ENCODE measurements around the gene CLEC4M.

- TF ChIP-seq SUZ12 (IDR thresholded peaks at IDR 0.05) (no peak), ARNT (IDR thresholded peaks at IDR 0.05) (no peak), FOXM1 (IDR thresholded peaks at IDR 0.05; ENCODE audit: borderline replicate concordance) (no peak)
Observed at GRCh38 chr19:7772752-7773291, 9.8 kb downstream of the CLEC4M start.
